Aorta (tissue), 5 donors: Measurements from ENCODE around the gene CTNNA2. TPM values are rescaled to one million over a fixed set of nuclear protein-coding genes. Genes with fewer than 3 reads are reported as not detected.

Source experiments
- ATAC-seq: fragments of 200-7000 bp; cut with Tn5 transposase; one replicate; pipeline ENCODE4 v1.9.1; 2022; ENCODE audit warnings: moderate library complexity; ENCODE audit not compliant: low FRiP score
- DNase-seq, 2 donors: peaks; one replicate each; pipeline ENCODE4 v3.0.0-alpha.2; 2020
- H3K27ac ChIP-seq, 2 donors: one replicate each; pipeline ENCODE4 v1.5.1; 2013; ENCODE audit warnings: low read length in 2 of 2, mild to moderate bottlenecking in 2 of 2, moderate library complexity in 2 of 2, control low read depth in 1 of 2, inconsistent platforms in 1 of 2, low read depth in 1 of 2
- H3K27me3 ChIP-seq, 2 donors: one replicate each; pipeline ENCODE4 v1.6.1; 2013; ENCODE audit warnings: control low read depth in 1 of 2, low read length in 1 of 2, mild to moderate bottlenecking in 1 of 2, moderate library complexity in 1 of 2; ENCODE audit not compliant: insufficient read depth in 2 of 2, control insufficient read depth in 1 of 2
- H3K36me3 ChIP-seq, 2 donors: one replicate each; pipeline ENCODE4 v1.6.1; 2013; ENCODE audit warnings: control low read depth in 1 of 2, low read length in 1 of 2, mild to moderate bottlenecking in 1 of 2; ENCODE audit not compliant: insufficient read depth in 2 of 2, control insufficient read depth in 1 of 2
- H3K4me1 ChIP-seq, 2 donors: one replicate each; pipeline ENCODE4 v1.6.1; 2013; ENCODE audit warnings: low read length in 2 of 2, control low read depth in 1 of 2, mild to moderate bottlenecking in 1 of 2, moderate library complexity in 1 of 2; ENCODE audit not compliant: insufficient read depth in 2 of 2, control insufficient read depth in 1 of 2
- H3K4me3 ChIP-seq, 2 donors: one replicate each; pipeline ENCODE4 v1.5.1; 2013; ENCODE audit warnings: low read length in 2 of 2, control low read depth in 1 of 2, mild to moderate bottlenecking in 1 of 2
- H3K9me3 ChIP-seq: one replicate; pipeline ENCODE4 v1.6.1; 2013; ENCODE audit warnings: mild to moderate bottlenecking, low read length; ENCODE audit not compliant: control insufficient read depth
- WGBS, 2 donors: extraction: QIAGEN DNeasy Blood & Tissue Kit; methylation state at CpG; one replicate each; pipeline ENCODE4 v1.1.7; 2013; 5-methylcytosine and 5-hydroxymethylcytosine counted together
- intact Hi-C, 2 donors: fragments of 100-400 bp; cut with DNase I; formaldehyde crosslinking; loops; one replicate each; pipeline versions ENCODE4 v1.14.2 to v1.15.0; 2022
- polyA plus RNA-seq, 2 donors: library from polyadenylated mRNA; stranded (reverse); fragments of 200-250 nt; gene quantifications; one replicate each; pipeline ENCODE4 v1.2.3, GENCODE V29; 2013
- total RNA-seq, 2 donors: library from RNA; stranded (reverse); fragmentation: NEBNext Ultra II Directional; extraction: Animal tissue kit (Norgen Biotek cat#: 25700); gene quantifications; one replicate each; pipeline ENCODE4 v1.2.1, GENCODE V29; 2021
- donor health status: healthy with polysubstance abuse.
- donor health status: Bipolar disorder and iron deficiency.
- donor health status: DM: no; HTN: no; CAD: no.
- donor health status: DM: no; HTN: no; CAD: no.
- donor health status: DM: yes; HTN: yes; CAD: no.

CTNNA2 gene
- total and polyA plus RNA-seq, 4 donors = 0.05 to 0.12 TPM; not detected in 2

GRCh38 chr2:80634590-80634989 is 1121.7 kb downstream of the CTNNA2 start:
- no peaks in the 10 kb centered on the region for H3K4me1 ChIP-seq
- no peaks in the 10 kb centered on the region for H3K9me3 ChIP-seq
- no peaks in the 10 kb centered on the region for H3K27me3 ChIP-seq
- DNase-seq (no peak), ATAC-seq (no peak)
- H3K4me3 ChIP-seq = no peak overlapping the region
- WGBS, 2 donors = 64 to 85% methylated on average over 4 of the region's 4 CpGs
- intact Hi-C loops = no loop called here
- no peak overlapping the region for H3K27ac ChIP-seq
- no peaks in the 10 kb centered on the region for H3K36me3 ChIP-seq

- Histone ChIP-seq H3K4me3 (no peak overlapping the region), H3K27ac (no peak overlapping the region), H3K27me3 (no peaks in the 10 kb centered on the region), H3K36me3 (no peaks in the 10 kb centered on the region), H3K9me3 (no peaks in the 10 kb centered on the region), H3K4me1 (no peaks in the 10 kb centered on the region)
- no peak for DNase-seq
- no peak for ATAC-seq
- intact Hi-C loops = no loop called here
- 12 to 15% methylated on average over 1 of the region's 1 CpG for WGBS, 2 donors
Observed at GRCh38 chr2:80638783-80639182, 1125.9 kb downstream of the CTNNA2 start.

GRCh38 chr2:80642465-80642864 is 1129.6 kb downstream of the CTNNA2 start:
- Histone ChIP-seq H3K36me3 (no peaks in the 10 kb centered on the region), H3K4me3 (no peak overlapping the region), H3K27ac (no peak overlapping the region), H3K4me1 (no peaks in the 10 kb centered on the region), H3K9me3 (peaks cover 1% of the 10 kb centered on the region), H3K27me3 (no peaks in the 10 kb centered on the region)
- ATAC-seq (no peak), DNase-seq (no peak)
- intact Hi-C loops = no loop called here
- 94 to 96% methylated on average over 2 of the region's 2 CpGs for WGBS, 2 donors

- H3K36me3 ChIP-seq = no peaks in the 10 kb centered on the region
- intact Hi-C loops = no loop called here
Observed at GRCh38 chr2:80643598-80643997, 1130.7 kb downstream of the CTNNA2 start.

GRCh38 chr2:80651435-80651834 is 1138.6 kb downstream of the CTNNA2 start:
- H3K27ac ChIP-seq = no peak overlapping the region
- WGBS, 2 donors = 71 to 79% methylated on average over 1 of the region's 1 CpG
- no peak for ATAC-seq
- H3K36me3 ChIP-seq = no peaks in the 10 kb centered on the region
- DNase-seq = no peak
- no peaks in the 10 kb centered on the region for H3K4me1 ChIP-seq
- intact Hi-C loops = no loop called here
- no peak overlapping the region for H3K4me3 ChIP-seq
- no peaks in the 10 kb centered on the region for H3K27me3 ChIP-seq
- peaks cover 1% of the 10 kb centered on the region for H3K9me3 ChIP-seq

More at GRCh38 chr2:80643598-80643997, 1130.7 kb downstream of the CTNNA2 start:
- no peaks in the 10 kb centered on the region for H3K4me1 ChIP-seq
- DNase-seq = no peak
- no peak overlapping the region for H3K4me3 ChIP-seq
- no peaks in the 10 kb centered on the region for H3K27me3 ChIP-seq
- no peak for ATAC-seq
- peaks cover 1% of the 10 kb centered on the region for H3K9me3 ChIP-seq
- H3K27ac ChIP-seq = no peak overlapping the region

GRCh38 chr2:80655265-80655664 is 1142.4 kb downstream of the CTNNA2 start:
- Histone ChIP-seq H3K27ac (no peak overlapping the region), H3K27me3 (no peaks in the 10 kb centered on the region), H3K36me3 (no peaks in the 10 kb centered on the region), H3K4me1 (no peaks in the 10 kb centered on the region), H3K9me3 (peaks cover 3% of the 10 kb centered on the region), H3K4me3 (no peak overlapping the region)
- intact Hi-C loops = no loop called here
- 92% methylated on average over 1 of the region's 1 CpG for WGBS, 2 donors
- no peak for ATAC-seq
- DNase-seq = no peak

GRCh38 chr2:80670763-80671162 is 1157.9 kb downstream of the CTNNA2 start:
- DNase-seq (no peak), ATAC-seq (no peak)
- intact Hi-C loops = no loop called here
- Histone ChIP-seq H3K4me1 (peaks cover 0 to 1% of the 10 kb centered on the region in 2 donors), H3K27ac (no peak overlapping the region), H3K9me3 (no peaks in the 10 kb centered on the region), H3K27me3 (no peaks in the 10 kb centered on the region), H3K4me3 (no peak overlapping the region), H3K36me3 (no peaks in the 10 kb centered on the region)
- WGBS, 2 donors = 54 to 57% methylated on average over 4 of the region's 4 CpGs

GRCh38 chr2:80687524-80687923 is 1174.7 kb downstream of the CTNNA2 start:
- DNase-seq (no peak), ATAC-seq (no peak)
- H3K36me3 ChIP-seq = no peaks in the 10 kb centered on the region
- H3K27ac ChIP-seq = no peak overlapping the region
- no peaks in the 10 kb centered on the region for H3K9me3 ChIP-seq
- no peak overlapping the region for H3K4me3 ChIP-seq
- intact Hi-C loops = no loop called here
- no peaks in the 10 kb centered on the region for H3K4me1 ChIP-seq
- H3K27me3 ChIP-seq = no peaks in the 10 kb centered on the region

- no peaks in the 10 kb centered on the region for H3K36me3 ChIP-seq
- H3K27ac ChIP-seq = no peak overlapping the region
- 63 to 81% methylated on average over 1 of the region's 1 CpG for WGBS, 2 donors
- H3K27me3 ChIP-seq = no peaks in the 10 kb centered on the region
- no peaks in the 10 kb centered on the region for H3K4me1 ChIP-seq
- intact Hi-C loops = no loop called here
- DNase-seq = no peak
- H3K9me3 ChIP-seq = no peaks in the 10 kb centered on the region
- ATAC-seq = no peak
- no peak overlapping the region for H3K4me3 ChIP-seq
Observed at GRCh38 chr2:80689106-80689505, 1176.3 kb downstream of the CTNNA2 start.
